ENCODE data around the gene PEX26.

DNA sequence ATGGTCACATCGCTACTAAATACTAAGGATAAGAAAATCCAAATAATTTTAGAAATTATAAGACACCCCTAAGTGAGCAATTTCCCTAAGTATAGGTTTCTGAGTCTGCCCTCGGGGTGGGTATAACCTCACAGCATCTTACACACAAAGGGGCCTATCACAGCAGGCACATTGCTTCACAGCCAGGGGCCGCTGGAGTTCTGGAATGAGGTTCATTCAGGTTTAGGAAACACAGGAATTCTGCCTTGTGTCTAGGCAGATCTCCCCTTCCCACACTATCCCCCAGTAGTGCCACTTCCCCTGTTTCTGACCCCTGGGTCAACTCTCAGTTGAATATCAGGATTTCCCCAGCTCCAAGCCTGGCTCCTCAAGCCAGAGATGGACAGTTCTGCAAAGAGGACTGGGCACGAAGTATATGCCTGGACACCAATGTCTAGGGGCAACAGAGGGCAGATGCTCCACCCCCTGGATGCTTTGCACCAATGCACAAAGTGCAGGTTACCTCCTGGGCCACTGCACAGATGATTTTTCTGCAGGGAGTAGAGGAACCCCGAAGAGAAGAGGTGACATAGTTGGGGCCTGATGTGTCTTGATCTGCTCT lies 44.3 kb downstream of the PEX26 start:
- TF ChIP-seq, protein P1, sequence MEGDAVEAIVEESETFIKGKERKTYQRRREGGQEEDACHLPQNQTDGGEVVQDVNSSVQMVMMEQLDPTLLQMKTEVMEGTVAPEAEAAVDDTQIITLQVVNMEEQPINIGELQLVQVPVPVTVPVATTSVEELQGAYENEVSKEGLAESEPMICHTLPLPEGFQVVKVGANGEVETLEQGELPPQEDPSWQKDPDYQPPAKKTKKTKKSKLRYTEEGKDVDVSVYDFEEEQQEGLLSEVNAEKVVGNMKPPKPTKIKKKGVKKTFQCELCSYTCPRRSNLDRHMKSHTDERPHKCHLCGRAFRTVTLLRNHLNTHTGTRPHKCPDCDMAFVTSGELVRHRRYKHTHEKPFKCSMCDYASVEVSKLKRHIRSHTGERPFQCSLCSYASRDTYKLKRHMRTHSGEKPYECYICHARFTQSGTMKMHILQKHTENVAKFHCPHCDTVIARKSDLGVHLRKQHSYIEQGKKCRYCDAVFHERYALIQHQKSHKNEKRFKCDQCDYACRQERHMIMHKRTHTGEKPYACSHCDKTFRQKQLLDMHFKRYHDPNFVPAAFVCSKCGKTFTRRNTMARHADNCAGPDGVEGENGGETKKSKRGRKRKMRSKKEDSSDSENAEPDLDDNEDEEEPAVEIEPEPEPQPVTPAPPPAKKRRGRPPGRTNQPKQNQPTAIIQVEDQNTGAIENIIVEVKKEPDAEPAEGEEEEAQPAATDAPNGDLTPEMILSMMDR (conservative IDR thresholded peaks at IDR 0.05 in 1 of 2, IDR thresholded peaks at IDR 0.05 in 1 of 2; ENCODE audit: low read depth in 1 of 2, low read length in 2 of 2), result no peak
- no peak for TF ChIP-seq EZH2 (IDR thresholded peaks at IDR 0.05; ENCODE audit: low read length, missing control alignments)
